ENCODE measurements around the gene TBX2. TPM values are rescaled to one million over a fixed set of nuclear protein-coding genes. Genes with fewer than 3 reads are reported as not detected.
"Not testable (repeated sequence)": the region's sequence is repeated elsewhere in the genome, so short reads cannot be mapped to it uniquely, and the experiment has no call there.

The TBX2 gene
- total RNA-seq, 3 donors from 2014 or later = 6.6 to 9.0 (median 8.2) TPM

GRCh38 chr17:61444831-61445230 lies 45.2 kb downstream of the TBX2 start:
- ATAC-seq (peak; percentile 70), DNase-seq (no peak)
- TF ChIP-seq, protein P1, sequence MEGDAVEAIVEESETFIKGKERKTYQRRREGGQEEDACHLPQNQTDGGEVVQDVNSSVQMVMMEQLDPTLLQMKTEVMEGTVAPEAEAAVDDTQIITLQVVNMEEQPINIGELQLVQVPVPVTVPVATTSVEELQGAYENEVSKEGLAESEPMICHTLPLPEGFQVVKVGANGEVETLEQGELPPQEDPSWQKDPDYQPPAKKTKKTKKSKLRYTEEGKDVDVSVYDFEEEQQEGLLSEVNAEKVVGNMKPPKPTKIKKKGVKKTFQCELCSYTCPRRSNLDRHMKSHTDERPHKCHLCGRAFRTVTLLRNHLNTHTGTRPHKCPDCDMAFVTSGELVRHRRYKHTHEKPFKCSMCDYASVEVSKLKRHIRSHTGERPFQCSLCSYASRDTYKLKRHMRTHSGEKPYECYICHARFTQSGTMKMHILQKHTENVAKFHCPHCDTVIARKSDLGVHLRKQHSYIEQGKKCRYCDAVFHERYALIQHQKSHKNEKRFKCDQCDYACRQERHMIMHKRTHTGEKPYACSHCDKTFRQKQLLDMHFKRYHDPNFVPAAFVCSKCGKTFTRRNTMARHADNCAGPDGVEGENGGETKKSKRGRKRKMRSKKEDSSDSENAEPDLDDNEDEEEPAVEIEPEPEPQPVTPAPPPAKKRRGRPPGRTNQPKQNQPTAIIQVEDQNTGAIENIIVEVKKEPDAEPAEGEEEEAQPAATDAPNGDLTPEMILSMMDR (IDR thresholded peaks at IDR 0.05) = no peak
- no peaks in the 10 kb centered on the region for H3K9me3 ChIP-seq
- no peaks in the 10 kb centered on the region for H3K4me1 ChIP-seq (ENCODE audit: low read depth)
- intact Hi-C loops (cut with DNase I, micrococcal nuclease) = no loop called here
- H3K4me3 ChIP-seq = no peak overlapping the region
- no peaks in the 10 kb centered on the region for H3K36me3 ChIP-seq (ENCODE audit: low read depth)

GRCh38 chr17:61447358-61447757 lies 47.7 kb downstream of the TBX2 start:
- DNase-seq (no peak), ATAC-seq (no peak)
- intact Hi-C loops (cut with DNase I, micrococcal nuclease) = no loop called here
- Histone ChIP-seq H3K36me3 (ENCODE audit: low read depth) (no peaks in the 10 kb centered on the region), H3K4me1 (ENCODE audit: low read depth) (peaks cover 8% of the 10 kb centered on the region), H3K9me3 (no peaks in the 10 kb centered on the region), H3K4me3 (no peak overlapping the region)
- TF ChIP-seq, protein P1 (IDR thresholded peaks at IDR 0.05) = no peak

DNA sequence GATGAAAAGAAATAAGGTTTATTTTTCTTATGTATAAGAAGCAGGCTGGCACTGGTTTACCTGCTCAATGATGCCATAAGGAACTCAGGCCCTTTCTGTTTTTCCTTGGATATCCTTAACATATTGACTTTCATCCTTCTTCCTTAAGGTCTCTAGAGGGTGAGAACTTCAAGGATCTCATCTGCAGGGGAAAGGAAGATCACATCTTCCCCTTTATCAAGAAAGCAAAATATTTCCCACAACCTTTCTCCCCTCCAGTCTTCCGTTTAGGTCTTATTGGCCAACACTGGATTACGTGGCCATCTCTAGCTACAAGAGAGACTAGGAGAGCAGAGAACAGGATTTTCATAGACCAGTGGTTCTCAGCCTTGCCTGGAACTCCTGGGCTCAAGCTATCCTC lies 48.4 kb downstream of the TBX2 start:
- TF ChIP-seq, protein P1 (IDR thresholded peaks at IDR 0.05) = no peak
- DNase-seq = no peak
- H3K4me3 ChIP-seq = no peak overlapping the region
- peaks cover 8% of the 10 kb centered on the region for H3K4me1 ChIP-seq (ENCODE audit: low read depth)
- ATAC-seq = no peak
- H3K9me3 ChIP-seq = no peaks in the 10 kb centered on the region
- H3K36me3 ChIP-seq (ENCODE audit: low read depth) = no peaks in the 10 kb centered on the region
- intact Hi-C loops (cut with DNase I, micrococcal nuclease) = no loop called here

DNA sequence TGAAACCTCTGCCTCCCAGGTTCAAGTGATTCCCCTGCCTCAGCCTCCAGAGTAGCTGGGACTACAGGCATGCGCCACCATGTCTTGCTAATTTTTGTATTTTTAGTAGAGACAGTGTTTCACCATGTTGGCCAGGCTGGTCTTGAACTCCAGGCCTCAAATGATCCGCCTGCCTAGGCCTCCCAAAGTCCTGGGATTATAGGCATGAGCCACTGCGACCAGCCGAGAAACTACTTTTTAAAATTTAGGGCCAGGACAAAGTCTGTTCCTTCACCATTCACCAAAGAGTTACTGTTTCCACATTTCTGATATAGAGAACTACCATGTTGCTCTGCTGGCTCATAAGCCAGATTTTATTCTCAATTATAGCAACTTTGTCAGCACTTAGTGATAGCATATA lies 49.5 kb downstream of the TBX2 start:
- intact Hi-C loops (cut with DNase I, micrococcal nuclease) = not testable (repeated sequence)

GRCh38 chr17:61449707-61450640 lies 50.3 kb downstream of the TBX2 start:
- DNase-seq (no peak), ATAC-seq (no peak)
- no peaks in the 10 kb centered on the region for H3K36me3 ChIP-seq (ENCODE audit: low read depth)
- H3K4me3 ChIP-seq = no peak overlapping the region
- no peaks in the 10 kb centered on the region for H3K9me3 ChIP-seq
- intact Hi-C loops (cut with DNase I, micrococcal nuclease) = no loop called here
- TF ChIP-seq, protein P1 (IDR thresholded peaks at IDR 0.05) = no peak
- peaks cover 17% of the 10 kb centered on the region for H3K4me1 ChIP-seq (ENCODE audit: low read depth)

More for the DNA sequence above, 49.5 kb downstream of the TBX2 start:
- not testable (repeated sequence) for H3K9me3 ChIP-seq; H3K36me3 ChIP-seq (ENCODE audit: low read depth); ATAC-seq; H3K4me3 ChIP-seq; DNase-seq; H3K4me1 ChIP-seq (ENCODE audit: low read depth)
